ENCODE measurements around the gene RNF223.

Gene RNF223

GRCh38 chr1:1039145-1039910 lies 34.8 kb downstream of the RNF223 start:
- Histone ChIP-seq H3K27me3 (replicated peaks; ENCODE audit: control insufficient read depth, insufficient read depth, low read length) (no peaks in the 10 kb centered on the region), H3K4me3 (replicated peaks; ENCODE audit: low read depth, low read length) (peak overlapping the region; percentile 20; the same call in 1 of the 2 replicates), H3K36me3 (ENCODE audit: control insufficient read depth, insufficient read depth, low read length) (no peaks in the 10 kb centered on the region; the same call in 1 of the 2 replicates)
- TF ChIP-seq, protein P1, sequence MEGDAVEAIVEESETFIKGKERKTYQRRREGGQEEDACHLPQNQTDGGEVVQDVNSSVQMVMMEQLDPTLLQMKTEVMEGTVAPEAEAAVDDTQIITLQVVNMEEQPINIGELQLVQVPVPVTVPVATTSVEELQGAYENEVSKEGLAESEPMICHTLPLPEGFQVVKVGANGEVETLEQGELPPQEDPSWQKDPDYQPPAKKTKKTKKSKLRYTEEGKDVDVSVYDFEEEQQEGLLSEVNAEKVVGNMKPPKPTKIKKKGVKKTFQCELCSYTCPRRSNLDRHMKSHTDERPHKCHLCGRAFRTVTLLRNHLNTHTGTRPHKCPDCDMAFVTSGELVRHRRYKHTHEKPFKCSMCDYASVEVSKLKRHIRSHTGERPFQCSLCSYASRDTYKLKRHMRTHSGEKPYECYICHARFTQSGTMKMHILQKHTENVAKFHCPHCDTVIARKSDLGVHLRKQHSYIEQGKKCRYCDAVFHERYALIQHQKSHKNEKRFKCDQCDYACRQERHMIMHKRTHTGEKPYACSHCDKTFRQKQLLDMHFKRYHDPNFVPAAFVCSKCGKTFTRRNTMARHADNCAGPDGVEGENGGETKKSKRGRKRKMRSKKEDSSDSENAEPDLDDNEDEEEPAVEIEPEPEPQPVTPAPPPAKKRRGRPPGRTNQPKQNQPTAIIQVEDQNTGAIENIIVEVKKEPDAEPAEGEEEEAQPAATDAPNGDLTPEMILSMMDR (IDR thresholded peaks at IDR 0.05; ENCODE audit: insufficient read depth, low read length, poor library complexity, severe bottlenecking) = no peak
- no peak for DNase-seq (ENCODE audit: extremely low read depth, insufficient read length)

- TF ChIP-seq, protein P1 (IDR thresholded peaks at IDR 0.05; ENCODE audit: insufficient read depth, low read length, poor library complexity, severe bottlenecking) = no peak
- DNase-seq (ENCODE audit: extremely low read depth, insufficient read length) = no peak
- Histone ChIP-seq H3K27me3 (replicated peaks; ENCODE audit: control insufficient read depth, insufficient read depth, low read length) (no peaks in the 10 kb centered on the region), H3K36me3 (ENCODE audit: control insufficient read depth, insufficient read depth, low read length) (no peaks in the 10 kb centered on the region; the same call in 1 of the 2 replicates), H3K4me3 (replicated peaks; ENCODE audit: low read depth, low read length) (peak overlapping the region; percentile 20; the same call in 1 of the 2 replicates)
These were observed 35.4 kb downstream of the RNF223 start for GRCh38 chr1:1038694-1039093.

DNA sequence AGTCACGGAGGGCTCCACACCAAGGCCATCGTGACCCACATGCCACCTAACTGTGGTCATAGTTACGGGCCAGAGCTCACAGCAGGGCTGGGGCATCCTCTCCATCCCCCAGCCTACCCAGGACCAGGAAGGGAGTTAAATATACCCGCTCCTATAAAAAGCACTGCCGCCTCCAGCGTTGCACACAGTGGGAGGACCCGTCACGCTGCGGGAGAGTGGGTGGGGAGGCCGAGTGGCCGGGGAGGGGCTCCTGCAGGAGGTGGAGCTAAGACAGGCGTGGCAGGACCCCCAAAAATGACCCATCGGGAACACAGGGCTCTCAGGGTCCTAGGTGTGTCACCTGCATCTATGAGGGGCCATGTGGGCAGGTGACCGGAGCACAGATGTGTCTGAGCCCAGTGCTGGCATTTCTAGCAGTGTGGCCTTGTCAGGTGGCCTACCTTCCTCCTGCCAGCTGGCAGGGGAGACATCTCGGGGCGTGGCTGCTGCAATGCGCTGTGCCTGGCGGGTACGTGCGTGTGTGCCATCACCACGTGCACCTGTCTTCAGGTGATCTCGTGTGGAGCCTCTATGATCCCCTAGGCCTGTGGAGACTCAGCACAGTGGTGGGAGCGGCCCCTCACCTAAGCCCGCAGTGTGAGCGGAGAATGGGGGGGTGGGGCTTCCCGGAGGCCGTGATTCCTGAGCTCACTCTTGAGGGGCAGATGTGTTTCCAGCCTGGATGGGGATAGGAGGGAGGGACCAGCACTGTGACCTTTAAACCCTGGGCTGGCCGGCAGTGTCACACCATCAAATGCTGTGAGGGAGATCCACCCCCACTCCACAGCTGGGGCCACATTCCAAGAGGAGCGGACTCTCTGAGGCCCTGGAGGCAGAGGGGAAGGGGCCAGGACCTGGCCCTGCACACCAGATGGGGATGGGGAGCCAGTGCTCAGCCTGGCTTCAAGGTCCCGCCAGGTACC lies 36.5 kb downstream of the RNF223 start:
- Histone ChIP-seq H3K36me3 (ENCODE audit: control insufficient read depth, insufficient read depth, low read length) (no peaks in the 10 kb centered on the region), H3K4me3 (replicated peaks; ENCODE audit: low read depth, low read length) (no peak overlapping the region), H3K27me3 (replicated peaks; ENCODE audit: control insufficient read depth, insufficient read depth, low read length) (no peaks in the 10 kb centered on the region)
- TF ChIP-seq, protein P1 (IDR thresholded peaks at IDR 0.05; ENCODE audit: insufficient read depth, low read length, poor library complexity, severe bottlenecking) = no peak
- no peak for DNase-seq (ENCODE audit: extremely low read depth, insufficient read length)

DNA sequence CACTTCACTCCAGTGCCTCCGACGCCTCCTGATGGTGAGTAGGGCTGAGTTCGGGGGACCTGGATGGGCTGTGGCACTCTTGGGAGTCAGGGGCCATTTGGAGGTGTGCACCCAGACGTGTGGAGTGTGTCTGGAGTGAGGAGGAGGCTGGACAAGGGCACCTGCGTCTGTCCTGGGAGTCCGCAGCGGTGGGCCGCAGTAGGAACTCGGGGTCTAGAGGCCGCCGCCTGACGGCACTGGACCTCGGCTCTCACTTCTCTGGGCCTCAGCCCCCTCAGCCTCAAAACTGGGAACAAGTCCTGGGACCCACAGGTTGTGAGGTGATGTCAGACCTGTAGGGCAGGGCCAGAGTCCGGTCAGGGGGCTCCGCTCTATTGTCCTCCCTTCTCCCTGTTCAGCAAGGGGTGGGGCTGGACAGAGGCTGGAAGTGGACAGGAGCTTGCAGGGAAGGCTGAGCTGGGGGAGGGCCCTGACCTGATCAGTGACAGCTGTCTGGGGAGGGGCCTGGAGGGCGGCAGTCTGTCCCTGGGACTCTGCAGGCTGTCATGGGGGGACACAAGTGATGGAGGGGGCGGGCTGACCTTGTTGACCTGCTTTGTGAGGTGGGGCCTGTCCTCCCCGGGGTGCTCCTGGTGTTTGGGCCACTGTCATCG lies 38.7 kb downstream of the RNF223 start:
- H3K27me3 ChIP-seq (replicated peaks; ENCODE audit: control insufficient read depth, insufficient read depth, low read length) = no peaks in the 10 kb centered on the region
- no peak overlapping the region for H3K4me3 ChIP-seq (replicated peaks; ENCODE audit: low read depth, low read length)
- TF ChIP-seq, protein P1 (IDR thresholded peaks at IDR 0.05; ENCODE audit: insufficient read depth, low read length, poor library complexity, severe bottlenecking) = no peak
- H3K36me3 ChIP-seq (ENCODE audit: control insufficient read depth, insufficient read depth, low read length) = no peaks in the 10 kb centered on the region
- DNase-seq (ENCODE audit: extremely low read depth, insufficient read length) = no peak

GRCh38 chr1:1034439-1034781 lies 39.7 kb downstream of the RNF223 start:
- Histone ChIP-seq H3K4me3 (replicated peaks; ENCODE audit: low read depth, low read length) (no peak overlapping the region), H3K27me3 (replicated peaks; ENCODE audit: control insufficient read depth, insufficient read depth, low read length) (no peaks in the 10 kb centered on the region), H3K36me3 (ENCODE audit: control insufficient read depth, insufficient read depth, low read length) (no peaks in the 10 kb centered on the region)
- TF ChIP-seq, protein P1 (IDR thresholded peaks at IDR 0.05; ENCODE audit: insufficient read depth, low read length, poor library complexity, severe bottlenecking) = no peak
- DNase-seq (ENCODE audit: extremely low read depth, insufficient read length) = no peak
